Thoracic aorta (tissue), 2 donors: ENCODE data around the gene THAP7. TPM values are rescaled to one million over a fixed set of nuclear protein-coding genes. Genes with fewer than 3 reads are reported as not detected.
"Not testable (repeated sequence)": the region's sequence is repeated elsewhere in the genome, so short reads cannot be mapped to it uniquely, and the experiment has no call there.

ENCODE experiments used
- ATAC-seq: fragments of 150-250 bp; one replicate; pipeline ENCODE4 v1.8.0; 2017; ENCODE audit warnings: low read depth; ENCODE audit not compliant: insufficient number of reproducible peaks, low FRiP score
- DNase-seq: peaks from one replicate; pipeline ENCODE4 v3.0.0-alpha.2; 2020; ENCODE audit warnings: low spot score
- H3K27ac ChIP-seq, 2 donors: fragments of 200-600 bp; sonication (generic); 1 replicate in 1 of 2; 2 replicates in 1 of 2; pipeline ENCODE4 v1.5.1; 2016; ENCODE audit warnings: mild to moderate bottlenecking in 2 of 2, moderate library complexity in 2 of 2
- H3K27me3 ChIP-seq: fragments of 200-600 bp; sonication (generic); replicated peaks from 2 replicates; pipeline ENCODE4 v1.6.0; 2016; ENCODE audit warnings: mild to moderate bottlenecking; ENCODE audit not compliant: insufficient read depth
- H3K36me3 ChIP-seq: fragments of 200-600 bp; sonication (generic); one replicate; pipeline ENCODE4 v1.5.1; 2016
- H3K4me1 ChIP-seq, 2 donors: fragments of 200-600 bp; sonication (generic); 1 replicate in 1 of 2; 2 replicates in 1 of 2; pipeline versions ENCODE4 v1.5.1 to v1.6.0; 2016; ENCODE audit warnings: low read depth in 2 of 2, mild to moderate bottlenecking in 1 of 2; ENCODE audit not compliant: control insufficient read depth in 1 of 2
- H3K4me3 ChIP-seq: fragments of 200-600 bp; sonication (generic); 2 replicates; pipeline ENCODE4 v1.5.1; 2016; ENCODE audit warnings: mild to moderate bottlenecking
- H3K9me3 ChIP-seq: fragments of 200-600 bp; sonication (generic); 2 replicates; pipeline ENCODE4 v1.5.1; 2016
- CTCF ChIP-seq: fragments of 200-600 bp; sonication (generic); IDR thresholded peaks from one replicate; pipeline ENCODE4 v1.5.1; 2019; ENCODE audit warnings: antibody characterized with exemption
- total RNA-seq, 2 donors: library from RNA; depleted of rRNA; stranded (reverse); fragments of >200 nt; gene quantifications; one replicate each; pipeline versions ENCODE4 v1.1.0 to v1.2.3, GENCODE V29; 2016

THAP7 gene
- total RNA-seq, 2 donors from 2014 or later, result 38.3 to 60.0 TPM

- Histone ChIP-seq H3K27ac (no peak overlapping the region), H3K36me3 (no peaks in the 10 kb centered on the region), H3K9me3 (no peaks in the 10 kb centered on the region), H3K27me3 (no peaks in the 10 kb centered on the region), H3K4me3 (no peak overlapping the region), H3K4me1 (no peaks in the 10 kb centered on the region)
- DNase-seq (no peak), ATAC-seq (no peak)
- TF ChIP-seq CTCF, result no peak
Measured at GRCh38 chr22:20972933-20973577, 28.9 kb downstream of the THAP7 start.

- not testable (repeated sequence) for H3K4me1 ChIP-seq, H3K27ac ChIP-seq, H3K36me3 ChIP-seq, H3K9me3 ChIP-seq, H3K4me3 ChIP-seq, H3K27me3 ChIP-seq, ATAC-seq, DNase-seq
Measured at GRCh38 chr22:20972014-20972694, 29.8 kb downstream of the THAP7 start.

- no peak overlapping the region for H3K4me3 ChIP-seq
- no peak for TF ChIP-seq CTCF
- DNase-seq, result no peak
- no peak overlapping the region for H3K27ac ChIP-seq
- H3K9me3 ChIP-seq, result no peaks in the 10 kb centered on the region
- no peak for ATAC-seq
- no peaks in the 10 kb centered on the region for H3K27me3 ChIP-seq
- no peaks in the 10 kb centered on the region for H3K36me3 ChIP-seq
- H3K4me1 ChIP-seq, result no peaks in the 10 kb centered on the region
Measured at GRCh38 chr22:20970939-20971657, 30.8 kb downstream of the THAP7 start.

- H3K27me3 ChIP-seq, result no peaks in the 10 kb centered on the region
- no peaks in the 10 kb centered on the region for H3K36me3 ChIP-seq
- ATAC-seq, result no peak
- peaks cover 3 to 10% of the 10 kb centered on the region in 2 donors for H3K4me1 ChIP-seq
- no peak overlapping the region for H3K27ac ChIP-seq
- H3K4me3 ChIP-seq, result no peak overlapping the region
- TF ChIP-seq CTCF, result no peak
- DNase-seq, result no peak
- no peaks in the 10 kb centered on the region for H3K9me3 ChIP-seq
Measured at GRCh38 chr22:20968281-20968977, 33.5 kb downstream of the THAP7 start.

GRCh38 chr22:20967697-20968211, 34.2 kb downstream of the THAP7 start:
- Histone ChIP-seq H3K4me1 (peaks cover 3 to 10% of the 10 kb centered on the region in 2 donors), H3K27me3 (no peaks in the 10 kb centered on the region), H3K4me3 (no peak overlapping the region), H3K27ac (no peak overlapping the region), H3K36me3 (no peaks in the 10 kb centered on the region), H3K9me3 (no peaks in the 10 kb centered on the region)
- no peak for TF ChIP-seq CTCF
- no peak for ATAC-seq
- DNase-seq, result no peak
